Colon (tissue), 2 donors: ENCODE data around the gene COL26A1.

Experiments used
- FAIRE-seq: peaks from 2 replicates; lab custom pipeline; 2012; peaks lifted over from hg19 to GRCh38; lab: Jason Lieb, UNC
- donor health status: control.
- donor health status: control.

Gene COL26A1

DNA sequence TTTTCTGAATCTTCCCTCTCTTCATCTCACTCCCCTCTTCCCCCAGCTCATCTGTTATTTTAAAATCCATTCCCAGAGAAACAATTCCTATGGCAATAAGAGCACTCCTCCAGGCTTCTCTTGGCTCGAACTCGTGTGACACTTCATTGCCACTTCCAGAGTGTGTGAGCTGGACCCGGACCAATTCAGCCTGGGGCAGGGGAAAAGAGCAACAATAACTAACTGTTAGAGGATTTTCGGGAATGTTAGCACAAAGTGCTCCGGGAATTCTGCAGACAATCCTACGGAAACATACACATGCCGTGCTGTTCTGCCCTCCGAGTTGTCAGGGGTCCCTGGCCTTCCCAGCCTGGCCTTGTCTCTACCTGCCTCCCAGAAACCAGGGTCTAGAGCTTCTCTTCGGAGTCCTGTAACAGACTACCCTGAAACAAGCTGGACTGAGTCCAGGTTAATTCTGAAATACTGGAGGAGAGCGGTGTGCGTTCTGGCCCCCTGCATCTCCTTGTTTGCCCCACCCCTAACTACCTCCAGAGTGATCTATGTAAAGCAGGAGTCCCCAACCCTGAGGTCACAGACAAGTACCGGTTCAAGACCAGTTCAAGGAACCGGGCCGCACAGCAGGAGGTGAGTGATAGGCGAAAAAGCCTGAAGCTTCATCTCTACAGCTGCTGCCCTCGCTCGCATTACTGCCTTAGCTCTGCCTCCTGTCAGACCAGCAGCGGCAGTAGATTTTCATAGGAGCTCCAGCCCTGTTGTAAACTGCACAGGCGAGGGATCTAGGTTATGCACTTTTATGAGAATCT is 11.3 kb downstream of the COL26A1 start:
- no peak for FAIRE-seq

DNA sequence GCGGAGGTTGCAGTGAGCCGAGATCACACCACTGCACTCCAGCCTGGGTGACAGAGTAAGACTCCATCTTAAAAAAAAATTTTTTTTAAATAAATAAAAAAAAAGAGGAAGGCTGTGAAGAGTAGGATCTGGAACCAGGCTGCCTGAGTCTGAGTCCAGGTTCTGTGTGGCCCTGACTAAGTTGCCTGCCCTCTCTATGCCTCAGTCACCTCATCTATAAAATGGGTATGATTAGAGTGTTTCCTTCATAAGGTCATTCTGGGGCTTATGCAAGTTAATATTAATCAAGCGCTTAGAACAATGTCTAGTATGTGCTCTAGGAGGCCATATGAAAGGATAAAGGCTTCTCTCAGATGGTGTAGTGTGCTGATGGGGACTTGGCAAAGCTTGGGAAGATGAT is 12.3 kb downstream of the COL26A1 start:
- no peak for FAIRE-seq

DNA sequence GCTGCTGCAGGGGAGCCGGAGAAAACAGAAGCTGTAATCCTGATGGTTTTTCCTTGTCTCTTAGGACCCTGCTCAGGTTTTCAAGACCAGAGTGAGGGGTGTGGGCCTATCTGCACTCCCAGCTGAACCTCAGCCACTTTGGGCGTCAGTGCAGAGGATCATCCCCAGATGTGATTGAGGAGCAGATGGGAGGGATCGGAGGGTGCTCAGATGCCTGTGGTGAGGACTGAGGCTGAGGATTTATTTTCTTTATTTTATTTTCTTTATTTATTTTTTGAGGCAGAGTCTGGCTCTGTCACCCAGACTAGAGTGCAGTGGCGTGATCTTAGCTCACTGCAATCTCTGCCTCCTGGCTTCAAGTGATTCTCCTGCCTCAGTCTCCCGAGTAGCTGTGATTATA is 13.9 kb downstream of the COL26A1 start:
- FAIRE-seq: no peak

DNA sequence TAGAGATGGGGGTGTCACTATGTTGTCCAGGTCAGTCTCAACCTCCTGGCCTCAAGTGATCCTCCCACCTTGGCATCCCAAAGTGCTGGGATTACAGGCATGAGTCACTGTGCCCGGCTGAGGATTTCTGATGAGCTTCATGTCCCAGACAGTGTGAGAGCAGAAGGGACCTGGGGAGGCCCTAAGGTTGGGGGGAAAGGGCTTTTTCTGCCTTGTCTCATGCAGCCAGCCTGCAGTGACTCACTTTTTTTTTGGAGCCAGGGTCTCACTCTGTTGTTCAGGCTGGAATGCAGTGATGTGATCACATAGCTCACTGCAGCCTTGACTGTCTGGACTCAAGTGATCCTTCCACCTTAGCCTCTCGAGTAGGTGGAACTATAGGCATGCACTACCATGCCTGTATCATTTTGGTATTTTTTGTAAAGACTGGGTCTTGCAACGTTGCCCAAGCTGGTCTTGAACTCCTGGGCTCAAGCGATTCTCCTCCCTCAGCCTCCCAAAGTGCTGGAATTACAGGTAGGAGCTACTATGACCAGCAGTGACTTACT is 14.6 kb downstream of the COL26A1 start:
- no peak for FAIRE-seq

DNA sequence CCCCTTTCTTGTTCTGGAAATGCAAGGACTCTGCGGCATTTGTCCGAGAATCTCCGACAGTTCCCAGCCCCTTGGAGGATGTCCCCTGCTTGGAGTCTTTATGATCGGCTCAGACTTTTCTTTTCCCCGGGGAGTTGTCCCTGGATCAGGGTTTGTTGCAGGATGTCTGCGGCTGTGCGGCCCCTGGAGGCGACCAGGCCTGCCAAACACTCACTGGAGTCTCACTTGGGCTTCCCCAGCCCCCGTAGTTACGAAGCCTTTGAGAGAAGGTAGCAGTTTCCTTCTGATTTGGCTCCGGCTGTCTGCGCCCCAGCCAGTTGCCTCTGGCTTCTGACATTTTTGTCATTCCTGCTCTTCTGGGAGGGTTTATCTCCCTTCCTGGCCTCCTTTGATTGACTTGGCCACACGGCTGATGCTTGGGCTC is 16.1 kb downstream of the COL26A1 start:
- no peak for FAIRE-seq

DNA sequence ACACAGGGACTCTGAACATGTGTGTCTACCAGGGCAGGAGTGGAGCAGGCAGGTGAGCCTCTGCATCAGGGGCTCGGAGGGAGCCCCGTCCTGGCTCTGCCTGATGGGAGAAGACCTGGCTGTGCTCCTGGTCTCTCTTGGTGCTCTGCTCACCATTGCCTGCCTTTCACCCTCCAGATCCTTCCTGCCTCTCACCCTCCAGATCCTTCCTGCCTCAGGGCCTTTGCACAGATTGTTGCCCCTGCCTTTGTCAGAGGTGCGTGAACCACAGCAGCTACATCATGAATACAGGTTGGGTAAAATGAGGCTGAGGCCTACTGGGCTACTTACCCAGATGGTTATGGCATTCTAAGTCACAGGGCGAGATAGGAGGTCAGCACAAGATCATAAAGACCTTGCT is 16.6 kb downstream of the COL26A1 start:
- no peak for FAIRE-seq

DNA sequence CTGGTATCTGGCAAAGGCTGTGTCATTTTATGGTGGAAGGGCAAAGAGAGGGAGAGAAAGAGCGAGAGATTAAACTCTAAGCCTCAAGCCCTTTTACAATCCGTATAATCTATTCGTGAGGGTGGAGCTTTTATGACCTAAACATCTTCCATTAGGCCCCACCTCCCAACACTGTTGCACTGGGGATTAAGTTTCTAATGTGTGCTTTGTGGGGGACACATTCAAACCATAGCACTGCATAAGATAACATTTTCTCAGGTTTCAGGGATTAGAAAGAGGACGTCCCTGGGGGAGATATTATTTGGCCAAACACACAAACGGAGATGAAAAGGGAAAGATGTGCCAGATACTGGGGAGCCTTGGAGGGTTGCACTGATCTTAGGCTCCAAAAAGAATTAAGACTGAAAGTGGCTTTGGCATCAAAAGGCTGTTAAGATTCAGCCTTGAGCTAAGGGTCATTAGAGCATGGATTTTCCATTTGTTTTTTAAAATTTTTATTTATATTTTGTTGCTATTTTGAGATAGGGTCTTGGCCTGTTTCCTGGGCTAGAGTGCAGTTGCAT is 19.0 kb downstream of the COL26A1 start:
- no peak for FAIRE-seq

DNA sequence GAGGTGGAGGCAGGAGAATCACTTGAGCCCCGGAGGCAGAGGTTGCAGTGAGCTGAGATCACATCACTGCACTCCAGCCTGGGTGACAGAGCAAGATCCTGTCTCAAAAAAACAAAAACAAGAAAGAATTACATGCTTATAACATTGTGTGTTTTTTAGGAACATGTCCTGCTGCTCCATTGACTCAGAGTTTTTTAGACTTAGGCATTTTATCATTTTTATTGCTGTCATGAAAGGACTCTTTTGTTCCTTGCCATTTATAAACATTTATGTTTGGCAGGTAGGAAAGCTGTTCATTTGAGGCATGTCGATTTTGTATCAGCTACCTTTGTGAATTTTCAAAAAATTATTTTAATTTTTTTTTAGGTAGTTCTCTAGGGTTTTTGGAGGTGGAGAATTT is 20.3 kb downstream of the COL26A1 start:
- FAIRE-seq: no peak

DNA sequence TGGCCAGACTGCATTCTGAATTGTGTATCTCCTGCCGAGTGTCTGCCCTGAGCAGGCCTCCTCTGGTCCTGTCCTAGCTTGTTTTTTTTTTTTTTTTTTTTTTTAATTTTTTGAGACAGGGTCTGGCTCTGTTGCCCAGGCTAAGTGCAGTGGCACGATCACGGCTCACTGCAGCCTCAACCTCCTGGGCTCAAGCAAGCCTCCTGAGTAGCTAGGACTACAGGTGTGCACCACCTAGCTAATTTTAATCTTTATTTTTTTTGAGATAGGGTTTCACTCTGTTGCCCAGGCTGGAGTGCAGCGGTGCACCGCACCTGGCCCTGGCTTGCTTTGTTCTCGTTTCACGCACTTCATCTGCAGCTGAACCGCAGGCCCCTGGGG is 23.5 kb downstream of the COL26A1 start:
- FAIRE-seq: no peak

DNA sequence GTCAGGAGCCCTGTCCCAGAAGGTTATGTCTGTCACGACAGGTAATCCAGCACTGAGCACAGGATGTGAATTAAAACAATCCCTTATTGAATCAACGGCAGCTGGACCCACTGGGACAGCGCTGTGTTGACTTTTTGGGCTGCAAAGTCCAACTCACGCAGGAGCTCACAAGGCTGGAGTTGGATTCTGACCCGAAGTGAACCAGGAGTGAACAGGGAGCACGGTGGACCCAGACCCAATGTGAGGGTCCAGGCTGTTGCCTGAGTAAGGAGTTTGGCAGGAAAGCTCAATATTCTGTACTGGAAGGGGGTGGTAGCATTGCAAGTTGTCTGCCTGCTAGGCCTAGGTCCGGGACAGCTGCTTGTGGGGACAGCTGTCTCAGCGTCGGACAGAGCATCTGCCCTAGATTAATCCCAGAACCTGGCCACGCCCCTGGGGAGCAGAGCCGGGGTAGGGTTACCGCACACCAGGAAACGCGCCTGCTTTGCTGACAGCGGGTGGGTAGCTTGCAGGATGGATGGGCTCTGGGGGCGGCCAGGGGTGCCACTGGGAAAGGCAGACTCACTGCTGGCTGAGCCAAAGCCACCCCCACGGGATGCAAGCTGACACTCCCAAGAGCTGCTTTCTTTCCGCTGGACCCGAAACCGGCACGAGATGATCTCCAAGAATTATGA is 24.0 kb downstream of the COL26A1 start:
- FAIRE-seq: no peak

DNA sequence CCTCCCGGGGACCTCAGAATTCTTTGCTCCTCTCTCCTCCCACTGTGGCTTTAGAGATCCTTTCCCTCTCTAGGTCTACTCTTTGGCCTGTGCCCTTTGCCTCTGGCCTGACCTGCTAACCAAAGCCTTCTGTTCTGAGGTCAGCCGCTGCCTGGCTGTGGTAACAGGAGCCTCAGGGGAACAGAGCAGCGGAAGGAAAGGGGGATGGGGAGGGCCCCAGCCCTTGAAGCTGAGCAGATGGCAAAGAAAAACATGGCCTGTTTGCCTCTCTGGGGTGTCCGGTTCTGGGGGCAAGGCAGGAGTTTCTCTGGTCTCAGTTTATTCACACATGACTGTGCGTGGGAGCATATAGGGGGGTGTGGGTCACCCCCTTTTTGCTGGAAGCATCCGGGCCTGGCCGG is 28.2 kb downstream of the COL26A1 start:
- no peak for FAIRE-seq

DNA sequence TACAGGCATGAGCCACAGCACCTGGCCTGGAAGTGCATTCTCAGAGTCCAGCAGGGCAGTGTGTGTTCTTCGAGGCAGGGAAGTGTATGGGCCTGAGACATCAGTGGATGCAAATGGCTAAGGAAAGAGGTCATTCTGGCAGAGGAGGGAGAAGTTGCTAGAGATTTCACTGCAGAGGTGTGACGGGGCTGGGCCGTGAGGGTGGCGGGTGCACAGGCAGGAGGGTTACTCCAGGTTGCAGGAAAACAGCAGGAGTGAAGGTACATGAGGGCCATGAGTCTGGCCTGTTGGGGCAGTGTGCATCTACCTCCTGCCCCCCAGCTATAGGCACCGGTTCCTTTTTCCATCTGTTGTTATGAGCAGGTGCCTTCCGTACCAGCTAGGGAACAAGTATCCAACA is 29.3 kb downstream of the COL26A1 start:
- no peak for FAIRE-seq

DNA sequence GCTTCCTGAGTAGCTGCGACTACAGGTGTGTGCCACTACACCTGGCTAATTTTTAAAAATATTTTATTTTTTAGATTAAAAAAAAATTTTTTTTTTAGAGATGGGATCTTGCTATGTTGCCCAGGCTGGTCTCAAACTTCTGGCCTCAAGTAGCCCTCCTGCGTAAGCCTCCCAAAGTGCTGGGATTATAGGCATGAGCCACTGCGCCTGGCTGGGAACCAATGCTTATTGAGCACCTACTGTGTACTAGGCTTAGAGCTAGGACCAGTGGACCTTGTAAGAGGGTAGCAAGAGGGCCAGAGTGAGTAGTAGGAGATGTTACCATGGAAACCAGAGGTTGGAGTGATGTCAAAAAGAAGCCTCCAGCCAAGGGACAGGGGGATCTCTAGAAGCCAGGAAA is 31.2 kb downstream of the COL26A1 start:
- FAIRE-seq: no peak

DNA sequence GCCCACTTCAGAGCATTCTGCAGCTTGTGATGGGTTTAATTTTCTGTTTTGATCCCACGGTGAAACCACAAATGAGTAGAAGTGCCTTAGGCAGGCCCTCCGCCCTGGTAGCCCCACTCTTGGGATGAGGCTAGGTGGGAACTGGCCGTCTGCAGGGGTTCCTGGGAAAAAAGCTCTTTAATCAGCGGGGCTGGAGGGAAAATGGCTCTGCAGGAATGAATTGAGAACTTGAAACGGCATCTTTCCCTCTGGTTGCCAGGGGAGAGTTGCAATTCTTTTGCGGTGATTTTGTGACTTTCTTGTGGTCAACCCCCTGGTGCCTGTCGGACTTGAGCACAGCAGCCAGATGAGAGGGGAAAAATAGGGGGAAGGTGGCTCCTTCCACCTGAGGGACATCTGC is 32.7 kb downstream of the COL26A1 start:
- no peak for FAIRE-seq

DNA sequence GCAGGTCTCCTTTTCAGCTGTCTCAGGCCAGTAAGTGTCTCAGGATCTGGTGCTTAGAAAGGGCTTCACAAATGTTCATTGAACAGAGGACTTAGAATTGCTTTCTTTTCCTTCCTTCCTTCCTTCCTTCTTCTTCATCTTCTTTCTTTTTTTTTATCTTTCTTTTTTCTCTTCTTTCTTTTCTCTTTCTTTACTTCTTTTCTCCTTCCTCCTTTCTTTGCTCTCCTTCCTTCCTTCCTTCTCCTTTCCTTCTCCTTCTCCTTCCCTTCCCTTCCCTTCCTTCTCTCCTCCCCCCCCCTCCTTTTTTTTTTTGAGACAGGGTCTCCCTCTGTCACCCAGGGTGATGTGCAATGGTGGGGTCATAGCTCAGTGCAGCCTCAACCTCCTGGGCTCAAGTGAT is 34.6 kb downstream of the COL26A1 start:
- no peak for FAIRE-seq

DNA sequence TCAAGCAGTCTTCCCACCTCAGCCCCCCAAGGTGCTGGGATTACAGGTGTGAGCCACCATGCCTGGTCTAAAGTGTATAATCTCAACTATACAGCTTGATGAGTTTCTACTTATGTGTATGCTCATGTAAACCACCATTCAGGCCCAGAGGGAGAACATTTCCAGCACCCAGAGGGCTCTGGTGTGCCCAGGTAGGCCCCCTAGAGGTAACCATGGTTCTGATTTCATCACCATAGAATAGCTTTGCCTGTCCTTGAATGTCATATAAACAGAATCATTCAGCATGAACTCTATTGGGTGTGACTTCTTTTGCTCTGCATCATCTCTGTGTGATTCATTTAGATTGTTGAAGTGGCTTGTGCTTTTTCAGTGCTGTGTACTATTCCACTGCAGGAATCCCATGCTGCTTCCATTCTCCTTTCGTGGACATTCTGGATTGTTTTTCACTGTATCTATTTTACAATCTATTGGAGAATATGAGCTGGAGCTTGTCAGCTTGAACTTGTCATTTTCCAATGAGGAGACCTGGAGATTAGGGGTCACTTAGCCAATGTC is 35.2 kb downstream of the COL26A1 start:
- no peak for FAIRE-seq

DNA sequence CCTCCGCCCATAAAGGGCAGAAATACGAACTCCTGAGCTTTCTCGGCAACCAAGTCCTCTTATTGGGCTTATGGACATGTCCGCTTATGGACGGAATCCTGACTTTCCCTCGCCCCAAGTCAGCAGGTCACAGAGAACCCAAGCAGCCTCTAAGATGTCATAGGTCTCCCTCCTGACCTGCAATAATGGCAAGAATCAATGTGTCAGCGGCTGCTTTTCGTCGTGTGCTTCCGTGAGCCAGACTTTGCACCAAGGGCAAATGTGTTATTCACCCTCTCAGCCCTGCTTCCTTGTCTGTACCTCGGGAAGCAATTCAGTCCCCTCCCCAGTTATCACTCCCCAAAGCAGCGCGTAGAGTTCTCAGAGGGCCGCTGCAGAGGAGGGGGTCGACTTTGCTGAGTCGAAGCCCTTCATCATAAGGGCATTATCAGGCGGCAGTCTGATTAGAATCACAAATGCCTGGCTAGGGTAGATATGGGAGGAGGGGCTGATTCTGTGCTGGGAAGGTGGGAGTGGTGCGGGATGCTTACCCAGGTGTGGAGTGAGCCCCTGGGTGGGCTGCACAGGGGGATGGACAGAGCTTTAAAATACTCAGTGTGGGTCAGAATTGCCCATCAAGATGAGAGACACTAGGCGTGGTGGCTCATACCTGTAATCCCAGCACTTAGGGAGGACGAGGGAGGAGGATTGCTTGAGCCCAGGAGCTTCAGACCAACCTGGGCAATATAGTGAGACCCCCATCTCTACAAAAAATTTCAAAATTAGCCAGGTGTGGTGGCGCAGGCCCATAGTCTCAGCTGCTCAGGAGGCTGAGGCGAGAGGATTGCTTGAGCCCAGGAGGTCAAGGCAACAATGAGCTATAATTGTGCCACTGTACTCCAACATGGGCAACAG is 36.0 kb downstream of the COL26A1 start:
- FAIRE-seq: no peak

DNA sequence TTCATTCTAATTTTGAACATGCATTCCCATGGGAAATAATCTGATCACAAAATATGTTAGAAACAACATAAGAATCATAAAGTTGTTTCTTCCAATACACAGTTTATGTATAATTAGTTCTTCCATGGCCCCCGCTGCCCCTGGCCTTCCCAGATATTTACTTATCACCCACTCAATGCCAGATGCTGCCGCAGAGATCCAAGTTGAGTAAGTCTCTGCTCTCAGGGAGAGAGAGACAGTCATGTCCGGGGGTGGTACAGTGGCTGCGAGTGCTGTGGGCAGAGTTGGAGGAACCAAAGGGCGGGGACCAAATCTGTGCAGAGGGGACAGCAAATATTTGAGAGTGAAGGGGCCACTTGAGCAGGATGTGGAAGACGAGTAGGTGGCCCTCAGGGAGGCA is 37.1 kb downstream of the COL26A1 start:
- no peak for FAIRE-seq

DNA sequence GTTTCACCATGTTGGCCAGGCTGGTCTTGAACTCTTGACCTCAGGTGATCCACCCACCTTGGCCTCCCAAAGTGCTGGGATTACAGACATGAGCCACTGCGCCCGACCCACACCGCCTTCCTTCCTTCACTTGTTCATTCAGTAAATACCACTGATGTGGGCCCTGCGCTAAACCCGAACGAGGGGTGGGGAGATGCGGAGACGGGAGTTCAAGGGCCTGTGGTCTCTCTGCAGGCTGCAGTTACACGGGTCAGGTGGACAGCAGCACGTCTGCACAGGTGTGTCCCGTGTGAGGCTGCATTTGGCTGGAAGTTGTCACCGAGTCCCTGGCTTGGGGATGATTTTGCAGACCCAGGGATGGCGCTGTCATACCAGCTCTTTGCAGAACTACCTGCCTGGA is 38.1 kb downstream of the COL26A1 start:
- FAIRE-seq: no peak

DNA sequence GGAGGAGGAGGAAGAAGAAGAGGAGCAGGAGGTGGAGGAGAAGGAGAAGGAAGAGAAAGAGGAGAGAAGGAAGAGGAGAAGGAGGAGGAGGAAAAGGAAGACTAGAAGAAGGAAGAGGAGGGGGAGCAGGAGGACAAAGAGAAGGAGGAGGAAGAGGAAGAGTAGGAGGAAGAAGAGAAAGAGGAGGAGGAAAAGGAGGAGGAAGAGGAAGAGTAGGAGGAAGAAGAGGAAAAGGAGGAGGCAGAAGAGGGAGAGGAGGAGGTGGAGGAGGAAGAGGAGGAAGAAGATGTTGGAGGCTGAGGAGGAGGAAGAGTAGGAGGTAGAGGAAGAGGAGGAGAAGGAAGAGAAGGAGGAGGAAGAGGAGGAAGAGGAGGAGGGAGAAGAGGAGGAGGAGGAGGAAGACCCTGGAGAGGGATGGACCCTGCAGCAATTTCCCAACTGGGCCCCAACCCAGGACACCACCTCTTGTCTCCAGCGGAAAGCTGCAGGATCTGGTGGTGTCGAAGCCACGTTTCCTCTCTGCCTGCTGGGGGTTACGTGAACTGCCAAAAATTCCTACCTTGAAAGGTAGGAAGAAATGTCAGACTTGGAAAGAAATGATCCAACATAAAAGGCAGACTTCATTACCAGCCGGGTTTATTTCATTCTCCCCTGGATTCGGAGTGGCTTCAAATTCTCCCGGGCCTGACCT is 38.9 kb downstream of the COL26A1 start:
- FAIRE-seq: no peak

DNA sequence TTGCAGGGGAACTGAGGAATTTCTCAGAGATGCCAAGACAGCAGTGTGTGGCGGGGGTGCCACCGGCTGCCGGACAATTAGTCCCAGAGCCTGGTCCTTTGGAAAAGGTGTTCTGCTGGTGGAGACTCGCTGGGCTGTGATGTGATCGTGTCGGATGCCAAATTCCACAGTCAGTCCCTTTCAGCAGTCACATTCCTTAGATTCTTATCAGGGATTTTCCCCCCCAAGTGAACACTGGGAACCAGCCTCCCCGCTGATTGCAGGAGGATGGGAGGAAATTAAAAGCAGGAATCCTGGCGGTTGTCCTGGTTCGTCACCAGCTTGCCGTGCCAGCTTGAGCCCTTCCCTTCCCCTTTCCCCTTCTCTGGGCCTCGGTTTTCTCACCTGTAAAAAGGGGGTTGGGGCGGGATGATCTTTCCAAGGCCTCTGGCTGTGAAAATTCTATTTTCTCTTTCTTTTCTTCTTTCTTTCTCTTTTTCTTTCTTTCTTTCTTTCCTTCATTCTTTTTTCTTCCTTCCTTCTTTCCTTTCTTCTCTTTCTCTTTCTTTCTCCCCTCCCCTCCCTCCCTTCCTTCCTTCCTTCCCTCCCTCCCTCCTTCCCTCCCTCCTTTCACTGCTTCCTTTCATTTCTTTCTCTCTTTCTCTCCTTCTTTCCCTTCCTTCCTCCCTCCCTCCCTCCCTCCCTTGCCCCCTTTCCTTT is 39.6 kb downstream of the COL26A1 start:
- no peak for FAIRE-seq
